Natural killer cell (primary cell): ENCODE data around the gene PICK1. TPM values are rescaled to one million over a fixed set of nuclear protein-coding genes. Genes with fewer than 3 reads are reported as not detected.

ENCODE experiments used
- ATAC-seq, 3 donors: fragments of 150-1000 bp in 2 of 3; fragments of 200-7000 bp in 1 of 3; cut with Tn5 transposase; 1 replicate in 1 of 3; 2 replicates in 2 of 3; pipeline ENCODE4 v1.10.0; 2021; ENCODE audit warnings: mild to moderate bottlenecking in 2 of 3, moderate library complexity in 2 of 3
- DNase-seq, 2 donors: peaks; one replicate each; pipeline versions ENCODE4 v3.0.0 to v3.0.0-alpha.2; 2013 to 2021; ENCODE audit warnings: mixed read lengths in 1 of 2
- H3K27ac ChIP-seq: one replicate; pipeline ENCODE4 v1.5.1; 2013; ENCODE audit warnings: mild to moderate bottlenecking, low read length
- H3K27me3 ChIP-seq: one replicate; pipeline ENCODE4 v1.6.1; 2013; ENCODE audit warnings: low read length; ENCODE audit not compliant: control insufficient read depth, insufficient read depth
- H3K36me3 ChIP-seq: one replicate; pipeline ENCODE4 v1.6.1; 2013; ENCODE audit warnings: low read length; ENCODE audit not compliant: control insufficient read depth, insufficient read depth
- H3K4me1 ChIP-seq: one replicate; pipeline ENCODE4 v1.6.1; 2013; ENCODE audit warnings: low read length; ENCODE audit not compliant: control insufficient read depth, insufficient read depth
- H3K4me3 ChIP-seq: one replicate; pipeline ENCODE4 v1.5.1; 2013; ENCODE audit warnings: low read length
- H3K9me3 ChIP-seq: one replicate; pipeline ENCODE4 v1.6.1; 2013; ENCODE audit warnings: low read length; ENCODE audit not compliant: control insufficient read depth, insufficient read depth
- H3K27ac Mint-ChIP-seq, 2 donors: one replicate each; pipeline ENCODE4 v1.8.0; 2022; ENCODE audit warnings: mild to moderate bottlenecking in 2 of 2, mixed read lengths in 2 of 2, moderate library complexity in 1 of 2
- H3K27me3 Mint-ChIP-seq, 2 donors: one replicate each; pipeline ENCODE4 v1.8.0; 2022; ENCODE audit warnings: low read depth in 2 of 2, mixed read lengths in 2 of 2
- H3K36me3 Mint-ChIP-seq: one replicate; pipeline ENCODE4 v1.8.0; 2022; ENCODE audit warnings: mixed read lengths
- H3K4me1 Mint-ChIP-seq, 2 donors: one replicate each; pipeline ENCODE4 v1.8.0; 2022; ENCODE audit warnings: mixed read lengths in 2 of 2
- H3K4me3 Mint-ChIP-seq: one replicate; pipeline ENCODE4 v1.8.0; 2022; ENCODE audit warnings: mild to moderate bottlenecking, moderate library complexity, mixed read lengths
- H3K9me3 Mint-ChIP-seq, 2 donors: one replicate each; pipeline ENCODE4 v1.8.0; 2022; ENCODE audit warnings: mixed read lengths in 2 of 2
- WGBS: methylation state at CpG from one replicate; pipeline ENCODE4 v1.1.7; 2013; ENCODE audit warnings: missing lambda C conversion rate; ENCODE audit not compliant: insufficient coverage; 5-methylcytosine and 5-hydroxymethylcytosine counted together
- intact Hi-C: fragments of 100-400 bp; cut with micrococcal nuclease; formaldehyde crosslinking; loops from one replicate; pipeline ENCODE4 v1.14.2; 2022
- total RNA-seq, 4 donors: library from RNA; stranded (reverse); fragments of 120-200 nt in 1 of 4; gene quantifications; one replicate each; pipeline versions ENCODE4 v1.2.3 to v1.2.4, GENCODE V29; 2013 to 2022
- TF ChIP-seq, protein P1 (sequence below): fragments of 200-600 bp; IDR thresholded peaks from one replicate; pipeline ENCODE4 v1.8.0; 2022; ENCODE audit warnings: antibody characterized with exemption

PICK1 gene
- total RNA-seq, 3 donors from 2014 or later (not counting 1 experiment from before 2014, with no cell fraction given) = 28.4 to 30.9 (median 29.9) TPM

DNA sequence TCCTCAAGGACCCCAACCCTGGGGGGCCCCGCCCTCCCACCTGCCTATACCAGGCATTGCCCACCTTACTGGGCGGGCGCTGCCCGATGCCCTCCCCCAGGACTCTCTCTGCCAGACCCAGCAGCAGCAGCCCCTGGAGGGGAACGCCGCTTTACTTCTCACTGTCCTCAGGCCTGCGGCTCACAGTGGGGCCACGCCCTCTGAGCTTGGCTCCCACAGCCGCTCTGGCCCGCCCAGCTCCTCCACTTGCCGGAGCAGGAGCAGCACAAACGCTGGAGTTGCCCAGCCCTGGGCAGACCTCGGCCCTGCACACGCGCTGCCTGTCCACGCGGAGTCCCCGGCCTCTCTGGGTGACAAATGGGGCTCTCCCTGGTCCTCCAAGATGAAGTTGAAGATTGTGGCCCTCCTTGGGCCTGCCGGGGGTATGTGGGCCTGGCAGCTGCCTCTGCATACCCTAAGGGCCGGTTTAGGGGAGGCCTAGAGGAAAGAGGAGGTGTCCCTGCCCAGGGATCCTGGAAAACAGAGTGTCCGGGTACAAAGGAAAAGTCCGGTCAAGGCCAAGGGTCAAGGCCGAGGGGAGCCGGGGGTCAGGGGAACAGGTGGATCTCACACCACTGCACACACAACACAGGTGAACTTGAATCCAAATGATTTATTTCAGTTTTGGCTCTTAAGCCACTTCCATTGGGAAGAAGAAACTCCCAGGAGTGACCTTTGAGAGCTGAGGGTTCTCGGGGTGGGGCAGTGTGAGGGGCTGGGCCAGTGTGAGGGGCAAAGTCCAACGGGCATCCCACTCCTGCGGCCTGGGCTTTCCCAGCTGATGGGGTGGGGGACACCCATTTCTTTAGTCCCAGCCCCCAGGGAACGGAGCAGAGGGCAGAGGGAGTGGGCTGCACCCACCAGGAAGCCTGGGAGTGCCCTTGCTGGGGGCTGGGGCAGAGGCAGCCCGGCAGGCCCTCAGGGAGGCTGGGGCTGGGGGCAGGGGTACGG, 54.0 kb downstream of the PICK1 start:
- DNase-seq (no peak), ATAC-seq (no peak)
- intact Hi-C loops = no loop called here
- H3K4me3 ChIP-seq = no peak overlapping the region
- peaks cover 5% of the 10 kb centered on the region for H3K9me3 ChIP-seq
- H3K27me3 Mint-ChIP-seq = no peaks in the 10 kb centered on the region
- peaks cover 0 to 3% of the 10 kb centered on the region in 2 donors for H3K9me3 Mint-ChIP-seq
- no peak overlapping the region for H3K27ac ChIP-seq
- 96% methylated on average over 30 of the region's 30 CpGs for WGBS
- no peaks in the 10 kb centered on the region for H3K36me3 Mint-ChIP-seq
- no peaks in the 10 kb centered on the region for H3K27me3 ChIP-seq
- H3K4me1 Mint-ChIP-seq = peaks cover 15 to 36% of the 10 kb centered on the region in 2 donors
- peaks cover 28% of the 10 kb centered on the region for H3K36me3 ChIP-seq
- H3K27ac Mint-ChIP-seq = peak overlapping the region; percentile 72 to 93
- TF ChIP-seq, protein P1, sequence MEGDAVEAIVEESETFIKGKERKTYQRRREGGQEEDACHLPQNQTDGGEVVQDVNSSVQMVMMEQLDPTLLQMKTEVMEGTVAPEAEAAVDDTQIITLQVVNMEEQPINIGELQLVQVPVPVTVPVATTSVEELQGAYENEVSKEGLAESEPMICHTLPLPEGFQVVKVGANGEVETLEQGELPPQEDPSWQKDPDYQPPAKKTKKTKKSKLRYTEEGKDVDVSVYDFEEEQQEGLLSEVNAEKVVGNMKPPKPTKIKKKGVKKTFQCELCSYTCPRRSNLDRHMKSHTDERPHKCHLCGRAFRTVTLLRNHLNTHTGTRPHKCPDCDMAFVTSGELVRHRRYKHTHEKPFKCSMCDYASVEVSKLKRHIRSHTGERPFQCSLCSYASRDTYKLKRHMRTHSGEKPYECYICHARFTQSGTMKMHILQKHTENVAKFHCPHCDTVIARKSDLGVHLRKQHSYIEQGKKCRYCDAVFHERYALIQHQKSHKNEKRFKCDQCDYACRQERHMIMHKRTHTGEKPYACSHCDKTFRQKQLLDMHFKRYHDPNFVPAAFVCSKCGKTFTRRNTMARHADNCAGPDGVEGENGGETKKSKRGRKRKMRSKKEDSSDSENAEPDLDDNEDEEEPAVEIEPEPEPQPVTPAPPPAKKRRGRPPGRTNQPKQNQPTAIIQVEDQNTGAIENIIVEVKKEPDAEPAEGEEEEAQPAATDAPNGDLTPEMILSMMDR = no peak
- peaks cover 12% of the 10 kb centered on the region for H3K4me1 ChIP-seq
- H3K4me3 Mint-ChIP-seq = no peak overlapping the region

DNA sequence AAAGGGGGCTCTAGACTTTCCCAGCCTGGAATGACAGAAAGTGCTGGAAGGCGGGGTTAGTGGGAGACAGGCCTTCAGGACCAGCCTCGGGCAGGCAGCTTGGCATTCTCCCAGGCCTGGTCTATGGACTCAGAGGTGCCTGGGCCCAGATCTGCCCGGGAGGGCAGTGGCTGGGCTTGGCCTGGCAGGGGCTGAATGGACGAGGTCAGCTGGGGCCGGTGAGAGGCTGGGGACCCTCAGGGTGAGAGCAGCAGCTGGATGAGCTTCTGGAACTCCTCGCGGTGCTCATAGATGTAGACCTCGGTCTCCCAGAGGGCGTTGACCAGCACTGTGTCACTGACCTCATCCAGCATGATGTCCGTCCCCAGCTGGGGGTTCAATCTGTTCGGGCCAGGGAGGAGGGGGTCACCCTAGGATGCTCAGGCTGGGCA, 54.7 kb downstream of the PICK1 start:
- intact Hi-C loops = no loop called here
- Mint-ChIP-seq H3K4me3 (no peak overlapping the region), H3K9me3 (peaks cover 0 to 3% of the 10 kb centered on the region in 2 donors)

DNA sequence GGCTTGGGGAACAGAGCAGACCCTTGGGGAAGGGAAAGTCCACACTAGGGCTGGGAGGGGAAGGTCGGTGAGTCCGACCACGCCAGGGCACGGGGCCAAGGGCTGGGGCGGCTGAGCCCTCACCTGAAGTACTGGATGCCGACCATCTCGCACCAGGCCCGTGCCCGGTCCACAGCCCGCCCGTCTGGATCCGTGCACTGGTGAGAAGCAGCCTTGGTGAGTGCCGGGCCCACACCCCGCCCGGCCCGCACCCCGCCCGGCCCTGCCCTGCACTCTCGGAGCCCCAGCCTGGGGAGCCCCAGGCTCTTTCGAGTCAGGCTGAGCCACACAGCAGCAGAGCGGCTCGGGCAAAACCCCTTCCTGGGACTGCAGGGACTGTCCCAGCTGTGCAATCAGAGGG, 55.2 kb downstream of the PICK1 start:
- peak overlapping the region in 1 of 2 donors; percentile 59 for H3K27ac Mint-ChIP-seq
- H3K36me3 ChIP-seq = peaks cover 28% of the 10 kb centered on the region
- no peak overlapping the region for H3K4me3 Mint-ChIP-seq
- peaks cover 10 to 31% of the 10 kb centered on the region in 2 donors for H3K4me1 Mint-ChIP-seq
- DNase-seq (no peak), ATAC-seq (no peak)
- 95% methylated on average over 22 of the region's 22 CpGs for WGBS
- no peak overlapping the region for H3K4me3 ChIP-seq
- TF ChIP-seq, protein P1 = no peak
- H3K27ac ChIP-seq = no peak overlapping the region
- no peaks in the 10 kb centered on the region for H3K27me3 Mint-ChIP-seq
- peaks cover 11% of the 10 kb centered on the region for H3K4me1 ChIP-seq
- no peaks in the 10 kb centered on the region for H3K36me3 Mint-ChIP-seq
- no peaks in the 10 kb centered on the region for H3K27me3 ChIP-seq
- intact Hi-C loops = no loop called here
- H3K9me3 Mint-ChIP-seq = peaks cover 0 to 3% of the 10 kb centered on the region in 2 donors
- H3K9me3 ChIP-seq = peaks cover 5% of the 10 kb centered on the region

More for the DNA sequence above, 54.7 kb downstream of the PICK1 start:
- Mint-ChIP-seq H3K4me1 (peaks cover 11 to 31% of the 10 kb centered on the region in 2 donors), H3K27me3 (no peaks in the 10 kb centered on the region), H3K36me3 (no peaks in the 10 kb centered on the region), H3K27ac (no peak overlapping the region)
- TF ChIP-seq, protein P1 = no peak
- Histone ChIP-seq H3K4me3 (no peak overlapping the region), H3K9me3 (peaks cover 5% of the 10 kb centered on the region), H3K36me3 (peaks cover 28% of the 10 kb centered on the region), H3K27ac (no peak overlapping the region), H3K27me3 (no peaks in the 10 kb centered on the region), H3K4me1 (peaks cover 11% of the 10 kb centered on the region)
- ATAC-seq (no peak), DNase-seq (no peak)
- WGBS = 93% methylated on average over 11 of the region's 11 CpGs
